Measurements from ENCODE around the gene LIPI.
"Not testable (repeated sequence)": the region's sequence is repeated elsewhere in the genome, so short reads cannot be mapped to it uniquely, and the experiment has no call there.

The LIPI gene

GRCh38 chr21:14078746-14079375, 131.9 kb downstream of the LIPI start:
- no peak for TF ChIP-seq JUND (IDR thresholded peaks at IDR 0.05; ENCODE audit: low read depth)
- DNase-seq (ENCODE audit: low read depth in 1 of 2, low spot score in 1 of 2) = no peak
- in situ Hi-C loops (cut with HindIII; ENCODE audit: low pct_unique_long_range_greater_than_20kb, low sequenced_read_pairs) = no loop called here

GRCh38 chr21:14076143-14076806, 134.5 kb downstream of the LIPI start:
- no peak for DNase-seq (ENCODE audit: low read depth in 1 of 2, low spot score in 1 of 2)
- TF ChIP-seq JUND (IDR thresholded peaks at IDR 0.05; ENCODE audit: low read depth) = no peak
- in situ Hi-C loops (cut with HindIII; ENCODE audit: low pct_unique_long_range_greater_than_20kb, low sequenced_read_pairs) = no loop called here

DNA sequence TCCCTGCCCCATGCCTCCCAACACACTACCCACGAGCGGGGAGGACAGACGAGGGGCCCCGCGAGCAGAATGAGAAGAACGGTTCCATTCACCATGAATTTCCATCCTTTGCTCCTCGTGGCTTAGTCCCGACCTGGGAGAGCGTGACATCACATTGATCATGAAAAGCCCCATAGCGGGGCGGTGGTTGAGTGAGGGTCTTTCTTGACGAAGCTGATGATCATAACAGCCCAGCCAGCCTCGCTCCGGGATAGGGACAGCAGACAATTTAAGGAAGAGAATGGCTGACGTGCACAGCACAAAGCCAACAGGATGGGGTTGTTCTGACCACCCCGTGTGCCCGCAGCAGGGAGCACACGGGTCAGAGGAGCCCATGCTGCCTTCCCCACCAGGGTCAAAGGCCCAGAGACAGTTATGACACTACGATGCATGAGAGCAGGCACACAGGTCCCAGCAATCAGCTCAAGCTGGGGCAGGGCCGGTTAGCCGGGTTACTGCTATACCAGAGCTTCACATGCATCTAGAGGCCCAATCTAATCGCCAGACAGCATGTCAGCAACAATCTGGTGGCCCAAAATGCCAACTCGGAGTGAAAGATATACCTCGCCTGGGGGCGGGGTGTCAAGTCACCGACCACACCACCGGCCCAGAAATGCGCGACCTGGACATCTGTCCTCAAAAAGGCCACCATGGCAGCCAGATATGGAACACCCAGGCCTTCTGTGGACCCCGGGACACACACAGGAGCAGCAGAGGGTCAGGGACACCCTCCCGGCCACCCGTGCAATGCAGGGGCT, 135.2 kb downstream of the LIPI start:
- in situ Hi-C loops (cut with HindIII; ENCODE audit: low pct_unique_long_range_greater_than_20kb, low sequenced_read_pairs) = no loop called here
- TF ChIP-seq JUND (IDR thresholded peaks at IDR 0.05; ENCODE audit: low read depth) = no peak
- DNase-seq (ENCODE audit: low read depth in 1 of 2, low spot score in 1 of 2) = no peak

DNA sequence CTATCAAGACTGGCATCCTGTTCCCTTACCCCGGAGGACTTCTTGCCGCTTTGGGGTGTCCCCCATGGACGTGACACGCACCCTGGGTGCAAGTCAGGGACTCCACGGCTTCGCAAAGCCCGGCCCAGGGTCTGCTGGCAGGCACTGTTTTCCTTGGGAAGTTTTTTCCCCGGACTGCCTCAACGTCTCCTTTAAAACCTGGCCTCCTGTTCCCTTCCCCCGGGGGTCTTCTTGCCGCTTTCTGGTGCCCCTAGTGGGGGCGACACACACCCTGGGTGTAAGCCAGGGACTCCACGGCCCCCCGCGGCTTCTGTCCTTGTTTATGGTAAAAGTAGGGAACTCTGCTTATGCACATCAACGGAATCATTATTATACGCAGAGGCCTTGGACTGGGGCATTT, 136.6 kb downstream of the LIPI start:
- in situ Hi-C loops (cut with HindIII; ENCODE audit: low pct_unique_long_range_greater_than_20kb, low sequenced_read_pairs) = no loop called here
- DNase-seq (ENCODE audit: low read depth in 1 of 2, low spot score in 1 of 2) = no peak
- TF ChIP-seq JUND (IDR thresholded peaks at IDR 0.05; ENCODE audit: low read depth) = no peak

GRCh38 chr21:14073615-14074014, 137.1 kb downstream of the LIPI start:
- in situ Hi-C loops (cut with HindIII; ENCODE audit: low pct_unique_long_range_greater_than_20kb, low sequenced_read_pairs) = no loop called here
- TF ChIP-seq JUND (IDR thresholded peaks at IDR 0.05; ENCODE audit: low read depth) = no peak
- DNase-seq (ENCODE audit: low read depth in 1 of 2, low spot score in 1 of 2) = no peak

DNA sequence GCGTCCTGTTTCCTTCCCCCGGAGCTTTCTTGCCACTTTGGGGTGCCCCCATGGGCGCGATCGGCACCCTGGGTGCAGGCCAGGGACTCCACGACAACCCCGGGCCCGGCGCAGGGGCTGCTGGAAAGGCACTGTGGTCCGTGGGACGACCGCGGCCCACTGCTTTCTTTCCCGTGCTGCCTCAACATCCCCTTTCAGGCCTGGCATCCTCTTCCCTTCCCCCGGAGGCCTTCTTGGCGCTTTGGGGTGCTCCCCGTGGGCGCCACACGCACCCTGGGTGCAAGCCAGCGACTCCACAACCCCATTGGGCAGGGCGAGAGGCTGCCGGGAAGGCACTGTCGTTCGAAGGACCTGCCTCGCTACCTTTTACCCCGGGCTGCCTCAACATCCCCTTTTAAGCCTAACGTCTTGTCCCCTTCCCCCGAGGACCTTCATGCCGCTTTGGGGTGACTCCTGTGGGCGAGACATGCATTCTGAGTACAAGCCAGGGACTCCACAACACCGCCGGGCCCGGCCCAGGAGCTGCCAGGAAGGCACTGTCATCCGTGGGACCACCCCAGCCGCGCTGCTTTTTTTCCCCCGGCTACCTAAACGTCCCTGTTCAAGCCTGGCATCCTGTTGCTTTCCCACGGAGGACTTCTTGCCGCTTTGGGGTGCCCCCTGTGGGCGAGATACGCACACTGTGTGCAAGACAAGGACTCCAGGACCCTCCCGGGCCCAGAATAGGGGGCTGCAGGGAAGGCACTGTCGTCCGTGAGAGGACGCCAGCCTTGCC, 137.8 kb downstream of the LIPI start:
- in situ Hi-C loops (cut with HindIII; ENCODE audit: low pct_unique_long_range_greater_than_20kb, low sequenced_read_pairs) = no loop called here
- TF ChIP-seq JUND (IDR thresholded peaks at IDR 0.05; ENCODE audit: low read depth) = no peak
- no peak for DNase-seq (ENCODE audit: low read depth in 1 of 2, low spot score in 1 of 2)

DNA sequence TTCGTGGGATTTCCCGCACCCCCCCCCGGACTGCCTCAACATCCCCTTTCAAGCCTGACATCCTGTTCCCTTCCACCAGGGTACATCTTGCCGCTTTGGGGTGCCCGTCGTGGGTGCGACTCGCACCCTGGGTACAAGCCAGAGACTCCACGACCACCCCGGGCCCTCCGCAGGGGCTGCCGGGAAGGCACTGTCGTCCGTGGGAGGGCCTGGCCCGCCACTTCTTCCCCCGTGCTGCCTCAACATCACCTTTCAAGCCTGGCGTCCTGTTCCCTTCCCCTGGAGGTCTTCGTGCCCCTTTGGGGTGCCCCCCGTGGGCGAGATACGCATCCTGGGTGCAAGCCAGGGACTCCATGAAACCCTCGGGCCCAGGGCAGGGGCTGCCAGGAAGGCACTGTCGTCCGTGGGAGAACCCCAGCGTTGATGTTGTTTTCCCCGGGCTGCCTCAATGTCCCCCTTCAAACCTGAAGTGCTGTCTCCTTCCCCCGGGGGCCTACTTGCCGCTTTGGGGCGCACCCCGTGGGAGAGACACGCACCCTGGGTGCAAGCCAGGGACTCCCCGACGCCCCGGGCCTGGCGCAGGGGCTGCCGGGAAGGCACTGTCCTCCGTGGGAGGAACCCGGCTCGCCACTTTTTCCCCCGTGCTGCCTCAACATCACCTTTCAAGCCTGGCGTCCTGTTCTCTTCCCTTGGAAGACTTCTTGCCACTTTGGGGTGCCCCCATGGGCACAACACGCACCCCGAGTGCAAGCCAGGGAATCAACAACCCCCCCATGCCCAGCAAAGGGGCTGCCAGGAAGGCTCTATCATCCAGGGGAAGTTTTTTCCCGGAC, 138.6 kb downstream of the LIPI start:
- no peak for DNase-seq (ENCODE audit: low read depth in 1 of 2, low spot score in 1 of 2)
- no peak for TF ChIP-seq JUND (IDR thresholded peaks at IDR 0.05; ENCODE audit: low read depth)
- in situ Hi-C loops (cut with HindIII; ENCODE audit: low pct_unique_long_range_greater_than_20kb, low sequenced_read_pairs) = no loop called here

- no peak for DNase-seq (ENCODE audit: low read depth in 1 of 2, low spot score in 1 of 2)
- no peak for TF ChIP-seq JUND (IDR thresholded peaks at IDR 0.05; ENCODE audit: low read depth)
- in situ Hi-C loops (cut with HindIII; ENCODE audit: low pct_unique_long_range_greater_than_20kb, low sequenced_read_pairs) = no loop called here
Measured at GRCh38 chr21:14070968-14071367, 139.8 kb downstream of the LIPI start.

- in situ Hi-C loops (cut with HindIII; ENCODE audit: low pct_unique_long_range_greater_than_20kb, low sequenced_read_pairs) = no loop called here
- no peak for TF ChIP-seq JUND (IDR thresholded peaks at IDR 0.05; ENCODE audit: low read depth)
- no peak for DNase-seq (ENCODE audit: low read depth in 1 of 2, low spot score in 1 of 2)
Measured at GRCh38 chr21:14070049-14070893, 140.5 kb downstream of the LIPI start.

GRCh38 chr21:14064296-14064645, 146.5 kb downstream of the LIPI start:
- TF ChIP-seq JUND (IDR thresholded peaks at IDR 0.05; ENCODE audit: low read depth) = no peak
- DNase-seq (ENCODE audit: low read depth in 1 of 2, low spot score in 1 of 2) = no peak
- in situ Hi-C loops (cut with HindIII; ENCODE audit: low pct_unique_long_range_greater_than_20kb, low sequenced_read_pairs) = no loop called here

DNA sequence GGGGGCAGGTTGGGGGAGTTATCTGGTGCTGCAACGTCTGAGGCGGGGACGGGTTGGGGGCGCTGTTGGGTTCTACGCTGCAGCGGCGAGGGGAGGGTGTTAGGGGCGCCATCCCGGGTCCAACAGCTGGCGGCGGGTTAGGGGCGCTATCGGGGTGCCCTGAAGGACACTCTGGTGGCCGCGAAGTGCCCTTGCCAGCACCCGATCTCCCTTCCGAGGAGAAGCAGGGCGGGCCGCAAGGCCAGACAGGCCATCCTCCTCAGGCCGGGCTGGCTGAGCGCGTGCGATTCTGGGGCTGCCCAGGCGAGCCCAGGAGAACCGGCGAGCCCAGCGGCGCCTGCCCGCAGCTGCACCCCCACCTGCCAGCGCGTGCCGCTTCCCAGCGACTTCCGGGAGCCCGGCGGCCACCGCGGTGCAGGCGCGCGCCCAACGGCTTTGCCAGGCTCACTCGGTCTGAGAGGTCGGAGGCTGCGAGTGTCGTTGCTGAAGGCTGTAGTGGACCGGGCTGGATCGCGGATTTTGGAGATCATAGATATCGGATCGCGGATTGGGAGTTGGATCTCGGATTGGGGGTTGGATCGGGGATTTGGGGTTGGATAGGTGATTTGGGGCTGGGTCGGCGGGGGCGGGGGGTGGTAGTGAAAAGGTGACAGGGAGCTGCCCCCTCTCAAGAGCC, 147.0 kb downstream of the LIPI start:
- DNase-seq (ENCODE audit: low read depth in 1 of 2, low spot score in 1 of 2); in situ Hi-C loops (cut with HindIII; ENCODE audit: low pct_unique_long_range_greater_than_20kb, low sequenced_read_pairs): not testable (repeated sequence)

GRCh38 chr21:14062684-14063083, 148.1 kb downstream of the LIPI start:
- in situ Hi-C loops (cut with HindIII; ENCODE audit: low pct_unique_long_range_greater_than_20kb, low sequenced_read_pairs); DNase-seq (ENCODE audit: low read depth in 1 of 2, low spot score in 1 of 2): not testable (repeated sequence)

DNA sequence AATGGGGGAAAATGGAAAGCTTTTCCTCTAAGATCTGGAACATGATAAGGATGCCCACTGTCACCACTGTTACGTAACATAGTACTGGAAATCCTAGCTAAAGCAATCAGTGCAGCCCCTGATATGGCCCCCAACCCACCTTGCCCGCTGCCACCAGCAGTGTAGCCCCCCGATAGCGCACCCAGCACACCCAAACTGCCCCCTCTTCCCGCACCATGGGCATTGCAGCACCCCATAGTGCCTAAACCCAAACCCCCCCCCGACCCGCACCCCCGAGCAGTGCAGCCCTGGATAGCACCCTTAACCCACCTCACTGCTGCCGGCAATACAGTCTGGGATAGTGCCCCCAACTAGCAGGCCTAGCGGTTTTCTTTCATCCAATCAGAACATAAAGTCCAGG, 148.9 kb downstream of the LIPI start:
- in situ Hi-C loops (cut with HindIII; ENCODE audit: low pct_unique_long_range_greater_than_20kb, low sequenced_read_pairs); DNase-seq (ENCODE audit: low read depth in 1 of 2, low spot score in 1 of 2): not testable (repeated sequence)

DNA sequence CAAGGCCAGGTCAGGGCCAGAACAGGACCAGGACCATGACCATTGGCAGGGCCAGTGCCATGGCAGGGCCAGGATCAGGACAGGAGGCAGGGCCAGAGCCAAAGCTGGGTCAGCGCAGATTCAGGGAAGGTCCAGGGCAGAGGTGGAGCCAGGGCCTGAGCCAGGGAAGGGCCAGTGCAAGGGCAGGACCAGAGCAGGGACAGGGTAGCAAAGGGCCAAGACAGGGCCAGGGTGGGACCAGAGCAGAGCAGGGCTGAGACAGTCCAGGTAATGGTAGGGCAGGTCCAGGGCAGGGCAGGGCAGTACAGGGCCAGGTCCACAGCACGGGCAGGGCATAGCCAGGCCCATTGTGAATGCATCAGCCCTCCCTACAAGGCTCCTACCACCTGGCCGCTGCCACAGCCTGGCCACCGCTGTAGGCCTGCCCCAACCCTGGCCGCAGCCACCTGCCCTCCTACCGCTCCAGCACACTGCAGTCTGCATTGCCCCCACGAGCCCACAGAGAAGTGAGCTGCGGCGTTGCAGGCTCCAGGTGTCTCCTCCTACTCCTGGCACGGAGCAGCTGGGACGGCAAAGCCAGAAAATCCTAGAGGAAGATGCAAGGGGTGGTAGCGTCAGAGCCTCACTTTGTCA, 151.6 kb downstream of the LIPI start:
- in situ Hi-C loops (cut with HindIII; ENCODE audit: low pct_unique_long_range_greater_than_20kb, low sequenced_read_pairs) = not testable (repeated sequence)

More for the DNA sequence above, 151.6 kb downstream of the LIPI start:
- DNase-seq (ENCODE audit: low read depth in 1 of 2, low spot score in 1 of 2) = not testable (repeated sequence)
